ENCODE results near the gene CUTA.

Gene CUTA

DNA sequence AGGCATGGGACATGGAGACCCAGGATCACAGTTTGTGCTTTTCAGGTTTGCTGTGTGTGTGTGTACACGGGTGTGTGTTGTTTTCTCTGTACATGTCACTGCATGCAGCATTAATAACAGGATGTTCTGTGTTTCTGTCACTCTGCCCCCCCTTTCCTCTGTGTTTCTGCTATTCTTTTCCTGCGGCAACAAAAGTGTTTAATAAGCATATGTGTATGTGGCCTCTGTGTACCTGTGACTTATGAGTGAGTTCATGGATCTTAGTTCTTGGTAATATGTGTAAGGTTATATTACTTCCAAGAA is 11.8 kb upstream of the CUTA start:
- Histone ChIP-seq H3K27ac (ENCODE audit: low read length) (no peak overlapping the region), H3K4me1 (ENCODE audit: insufficient read depth, low read length) (peaks cover 63% of the 10 kb centered on the region), H3K27me3 (ENCODE audit: insufficient read depth, low read length, poor library complexity) (no peaks in the 10 kb centered on the region), H4K20me1 (ENCODE audit: insufficient read depth, low read length) (peaks cover 23% of the 10 kb centered on the region), H3K79me2 (ENCODE audit: insufficient read depth, low read length) (peaks cover 26% of the 10 kb centered on the region), H3K36me3 (ENCODE audit: insufficient read depth, low read length) (peaks cover 9% of the 10 kb centered on the region), H3K9ac (ENCODE audit: low read depth, low read length) (no peak overlapping the region), H2AFZ (ENCODE audit: low read depth, low read length) (no peak overlapping the region), H3K4me3 (ENCODE audit: low read depth in 1 of 2, low read length in 2 of 2) (no peak overlapping the region), H3K4me2 (ENCODE audit: insufficient read depth, low read length) (no peak overlapping the region), H3K9me3 (ENCODE audit: insufficient read depth, low read length, severe bottlenecking) (no peaks in the 10 kb centered on the region)
- DNase-seq (no peak), ATAC-seq (ENCODE audit: insufficient read depth, low read depth) (no peak)
- TF ChIP-seq, protein P1, sequence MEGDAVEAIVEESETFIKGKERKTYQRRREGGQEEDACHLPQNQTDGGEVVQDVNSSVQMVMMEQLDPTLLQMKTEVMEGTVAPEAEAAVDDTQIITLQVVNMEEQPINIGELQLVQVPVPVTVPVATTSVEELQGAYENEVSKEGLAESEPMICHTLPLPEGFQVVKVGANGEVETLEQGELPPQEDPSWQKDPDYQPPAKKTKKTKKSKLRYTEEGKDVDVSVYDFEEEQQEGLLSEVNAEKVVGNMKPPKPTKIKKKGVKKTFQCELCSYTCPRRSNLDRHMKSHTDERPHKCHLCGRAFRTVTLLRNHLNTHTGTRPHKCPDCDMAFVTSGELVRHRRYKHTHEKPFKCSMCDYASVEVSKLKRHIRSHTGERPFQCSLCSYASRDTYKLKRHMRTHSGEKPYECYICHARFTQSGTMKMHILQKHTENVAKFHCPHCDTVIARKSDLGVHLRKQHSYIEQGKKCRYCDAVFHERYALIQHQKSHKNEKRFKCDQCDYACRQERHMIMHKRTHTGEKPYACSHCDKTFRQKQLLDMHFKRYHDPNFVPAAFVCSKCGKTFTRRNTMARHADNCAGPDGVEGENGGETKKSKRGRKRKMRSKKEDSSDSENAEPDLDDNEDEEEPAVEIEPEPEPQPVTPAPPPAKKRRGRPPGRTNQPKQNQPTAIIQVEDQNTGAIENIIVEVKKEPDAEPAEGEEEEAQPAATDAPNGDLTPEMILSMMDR (IDR thresholded peaks at IDR 0.05; ENCODE audit: borderline replicate concordance, extremely low read depth, low read length, poor library complexity, severe bottlenecking): no peak
- TF ChIP-seq EZH2 (IDR thresholded peaks at IDR 0.05; ENCODE audit: borderline replicate concordance, low read depth, low read length, severe bottlenecking): no peak

DNA sequence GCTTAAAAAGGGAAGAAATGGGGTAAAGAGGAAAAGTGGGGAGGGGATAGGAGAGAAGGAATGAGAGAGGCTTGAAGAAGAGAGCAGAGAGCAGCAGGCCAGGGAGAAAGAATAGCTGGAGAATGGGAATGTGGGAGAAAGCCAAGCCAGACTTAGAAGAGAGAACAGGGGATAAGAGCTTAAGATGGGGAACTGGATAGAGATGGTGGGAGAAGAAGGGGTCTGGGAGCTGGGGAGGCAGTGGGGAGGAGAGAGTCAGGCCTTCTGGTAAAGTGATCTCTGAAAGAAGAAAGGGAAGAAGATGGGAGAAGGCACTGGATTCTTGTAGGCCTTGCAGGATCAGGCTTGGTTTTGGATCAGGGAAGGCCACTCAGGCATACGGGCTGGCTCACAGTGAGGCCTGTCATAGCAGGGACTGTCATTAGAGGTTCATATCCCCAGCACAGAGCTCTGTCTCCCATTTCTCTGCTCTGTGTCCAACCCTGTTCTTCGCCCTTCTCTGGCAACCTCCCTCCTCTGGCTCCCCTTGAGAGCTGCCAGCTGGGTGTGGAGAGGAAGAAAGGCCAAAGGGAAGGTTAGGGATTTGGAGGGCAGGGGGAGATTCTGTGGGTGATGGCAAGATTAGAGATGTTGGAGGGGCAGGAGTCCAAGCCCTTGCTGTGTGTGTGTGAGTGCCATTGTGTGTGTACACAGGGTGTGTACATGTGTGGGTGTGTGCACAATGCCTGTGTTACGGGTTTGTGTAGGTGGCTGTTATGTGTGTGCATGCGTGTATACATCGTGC is 11.3 kb upstream of the CUTA start:
- peak overlapping the region in 1 of 2 experiments; percentile 59; a peak in 1 of 4 replicates for H3K4me3 ChIP-seq (ENCODE audit: low read depth in 1 of 2, low read length in 2 of 2)
- no peaks in the 10 kb centered on the region for H3K9me3 ChIP-seq (ENCODE audit: insufficient read depth, low read length, severe bottlenecking)
- H3K4me1 ChIP-seq (ENCODE audit: insufficient read depth, low read length): peaks cover 69% of the 10 kb centered on the region
- no peaks in the 10 kb centered on the region for H3K27me3 ChIP-seq (ENCODE audit: insufficient read depth, low read length, poor library complexity)
- H3K9ac ChIP-seq (ENCODE audit: low read depth, low read length): peak overlapping the region; percentile 56; the same call in 1 of the 2 replicates
- H3K79me2 ChIP-seq (ENCODE audit: insufficient read depth, low read length): peaks cover 26% of the 10 kb centered on the region
- H3K36me3 ChIP-seq (ENCODE audit: insufficient read depth, low read length): peaks cover 9% of the 10 kb centered on the region
- ATAC-seq (ENCODE audit: insufficient read depth, low read depth) (no peak), DNase-seq (no peak)
- H3K27ac ChIP-seq (ENCODE audit: low read length): peak overlapping the region; percentile 13; the same call in 1 of the 2 replicates
- H3K4me2 ChIP-seq (ENCODE audit: insufficient read depth, low read length): peak overlapping the region; percentile 91
- H2AFZ ChIP-seq (ENCODE audit: low read depth, low read length): no peak overlapping the region
- no peak for TF ChIP-seq EZH2 (IDR thresholded peaks at IDR 0.05; ENCODE audit: borderline replicate concordance, low read depth, low read length, severe bottlenecking)
- TF ChIP-seq, protein P1 (IDR thresholded peaks at IDR 0.05; ENCODE audit: borderline replicate concordance, extremely low read depth, low read length, poor library complexity, severe bottlenecking): no peak
- H4K20me1 ChIP-seq (ENCODE audit: insufficient read depth, low read length): peaks cover 23% of the 10 kb centered on the region

DNA sequence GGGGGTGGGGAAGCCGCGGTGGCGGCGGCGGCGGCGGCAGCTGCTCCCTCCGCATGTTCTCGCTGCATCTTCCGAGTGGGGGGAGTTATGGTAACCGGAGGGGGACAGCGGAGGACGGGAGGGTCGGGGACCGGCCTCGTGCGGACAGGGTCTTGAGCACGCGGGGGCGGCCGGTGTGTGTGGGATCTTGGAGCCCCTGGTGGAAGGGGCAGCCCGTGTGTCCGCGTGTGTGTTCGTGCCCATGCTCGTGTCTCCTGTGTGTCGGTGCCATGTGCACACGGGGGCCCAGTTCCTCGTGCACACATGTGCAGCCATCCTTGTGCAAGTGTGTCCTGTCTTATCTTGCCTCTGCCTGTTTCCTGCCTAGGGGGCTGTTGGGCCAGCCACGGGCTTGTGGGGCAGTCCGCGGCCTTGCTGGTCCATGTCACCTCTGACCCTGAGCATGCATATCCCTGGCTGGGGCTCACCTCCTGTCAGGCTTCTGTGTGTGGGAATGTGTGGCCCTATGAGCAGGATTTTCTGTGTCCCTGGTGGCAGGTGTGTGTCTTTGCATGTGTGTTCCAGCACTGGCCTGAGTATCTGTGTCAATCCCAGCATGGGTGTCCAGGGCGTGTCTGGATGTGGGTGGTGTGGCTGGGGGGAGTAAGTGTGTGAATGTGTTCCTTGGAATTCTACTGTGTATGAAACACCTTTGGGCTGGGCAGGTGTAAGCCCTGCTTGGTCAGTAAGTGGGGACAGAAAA is 10.5 kb upstream of the CUTA start:
- H3K4me1 ChIP-seq (ENCODE audit: insufficient read depth, low read length): peaks cover 76% of the 10 kb centered on the region
- H3K9me3 ChIP-seq (ENCODE audit: insufficient read depth, low read length, severe bottlenecking): no peaks in the 10 kb centered on the region
- ATAC-seq (ENCODE audit: insufficient read depth, low read depth) (0 out of 3 replicates have a peak, but pooled peaks have one; percentile 13), DNase-seq (peak; percentile 35)
- peak overlapping the region; percentile 31; the same call in 1 of the 2 replicates for H3K27ac ChIP-seq (ENCODE audit: low read length)
- H3K79me2 ChIP-seq (ENCODE audit: insufficient read depth, low read length): peaks cover 26% of the 10 kb centered on the region
- H3K27me3 ChIP-seq (ENCODE audit: insufficient read depth, low read length, poor library complexity): no peaks in the 10 kb centered on the region
- peaks cover 13% of the 10 kb centered on the region for H3K36me3 ChIP-seq (ENCODE audit: insufficient read depth, low read length)
- H3K4me2 ChIP-seq (ENCODE audit: insufficient read depth, low read length): peak overlapping the region; percentile 91
- peaks cover 23% of the 10 kb centered on the region for H4K20me1 ChIP-seq (ENCODE audit: insufficient read depth, low read length)
- TF ChIP-seq, protein P1 (IDR thresholded peaks at IDR 0.05; ENCODE audit: borderline replicate concordance, extremely low read depth, low read length, poor library complexity, severe bottlenecking): peak; percentile 54
- TF ChIP-seq EZH2 (IDR thresholded peaks at IDR 0.05; ENCODE audit: borderline replicate concordance, low read depth, low read length, severe bottlenecking): no peak
- H3K9ac ChIP-seq (ENCODE audit: low read depth, low read length): peak overlapping the region; percentile 56
- H3K4me3 ChIP-seq (ENCODE audit: low read depth in 1 of 2, low read length in 2 of 2): peak overlapping the region in 1 of 2 experiments; percentile 59; a peak in 2 of 4 replicates
- peak overlapping the region; percentile 66; the same call in 1 of the 2 replicates for H2AFZ ChIP-seq (ENCODE audit: low read depth, low read length)

All from DND-41 (cell line).